OCI-LY7 (cell line): Measurements from ENCODE around the gene ATE1.

ENCODE experiments used
- CTCF ChIP-seq: fragments of 200-600 bp; sonication (generic); conservative IDR thresholded peaks from 2 replicates; pipeline ENCODE4 v1.5.1; 2014; ENCODE audit warnings: mild to moderate bottlenecking, antibody characterized with exemption, low read length, moderate library complexity, mixed read lengths
- EZH2phosphoT487 ChIP-seq: fragments of 200-600 bp; sonication (generic); IDR thresholded peaks from 2 replicates; pipeline ENCODE4 v1.6.1; 2018; ENCODE audit warnings: low read depth, borderline replicate concordance, mild to moderate bottlenecking, mixed run types, antibody characterized with exemption, low read length, moderate library complexity, mixed read lengths

- TF ChIP-seq CTCF (no peak), EZH2phosphoT487 (no peak)
These were observed 65.2 kb downstream of the ATE1 start for GRCh38 chr10:121862649-121863048.
